HepG2 (cell line): ENCODE data around the gene ADIPOR1. TPM values are rescaled to one million over a fixed set of nuclear protein-coding genes. Genes with fewer than 3 reads are reported as not detected.

Source experiments
- BHLHE40 ChIP-seq: IDR thresholded peaks from 2 replicates; pipeline ENCODE4 v1.6.1; 2011; ENCODE audit warnings: low read length, improper control_type of control experiment
- CSRNP1 ChIP-seq: sonication (generic); formaldehyde crosslinking; IDR thresholded peaks from 2 replicates; pipeline ENCODE4 v1.8.1; 2023; ENCODE audit warnings: mild to moderate bottlenecking, missing genetic modification reagents
- CSRNP2 ChIP-seq: sonication (generic); formaldehyde crosslinking; conservative IDR thresholded peaks from 2 replicates; pipeline ENCODE4 v1.8.0; 2022; ENCODE audit warnings: low read depth, missing genetic modification reagents
- ESRRA ChIP-seq: sonication (generic); formaldehyde crosslinking; IDR thresholded peaks from 2 replicates; pipeline ENCODE4 v1.5.1; 2020; ENCODE audit warnings: mild to moderate bottlenecking, low read depth, missing genetic modification reagents
- GLI4 ChIP-seq: sonication (generic); formaldehyde crosslinking; IDR thresholded peaks from 2 replicates; pipeline ENCODE4 v1.5.1; 2020; ENCODE audit warnings: missing genetic modification reagents, mild to moderate bottlenecking, moderate library complexity, borderline replicate concordance
- HDAC6 ChIP-seq: fragments of 200-600 bp; sonication (generic); IDR thresholded peaks from 2 replicates; pipeline ENCODE4 v1.7.0; 2017; ENCODE audit warnings: mild to moderate bottlenecking, antibody characterized with exemption, low read length, low read depth
- HNRNPUL1 ChIP-seq: fragments of 200-400 bp; formaldehyde crosslinking; IDR thresholded peaks from 2 replicates; pipeline ENCODE4 v1.6.1; 2017; ENCODE audit warnings: low read depth, mild to moderate bottlenecking, low read length, moderate library complexity
- MATR3 ChIP-seq: sonication (generic); formaldehyde crosslinking; IDR thresholded peaks from 2 replicates; pipeline ENCODE4 v1.4.0; 2020; ENCODE audit warnings: missing genetic modification reagents
- PATZ1 ChIP-seq: sonication (generic); formaldehyde crosslinking; IDR thresholded peaks from 2 replicates; pipeline ENCODE4 v1.4.0; 2020; ENCODE audit warnings: missing genetic modification reagents
- SOX6 ChIP-seq, 2 experiments: fragments of 450-650 bp in 1 of 2; sonication (generic) in 1 of 2; formaldehyde crosslinking in 1 of 2; IDR thresholded peaks; 2 replicates each; pipeline versions ENCODE4 v1.4.0 to v1.6.1; 2017 to 2020; ENCODE audit warnings: antibody characterized with exemption in 1 of 2, mild to moderate bottlenecking in 1 of 2, missing genetic modification reagents in 1 of 2
- ZFP82 ChIP-seq: sonication (generic); formaldehyde crosslinking; IDR thresholded peaks from 2 replicates; pipeline ENCODE4 v1.5.1; 2020; ENCODE audit warnings: mild to moderate bottlenecking, missing genetic modification reagents, borderline replicate concordance
- ZHX2 ChIP-seq, 2 experiments: sonication (generic) in 1 of 2; formaldehyde crosslinking in 1 of 2; IDR thresholded peaks; 2 replicates each; pipeline versions ENCODE4 v1.6.1 to v1.9.0; 2014 to 2022; ENCODE audit warnings: antibody characterized with exemption in 1 of 2, borderline replicate concordance in 1 of 2, inconsistent platforms in 1 of 2, low read depth in 1 of 2, missing genetic modification reagents in 1 of 2
- ZNF225 ChIP-seq: sonication (generic); formaldehyde crosslinking; IDR thresholded peaks from 2 replicates; pipeline ENCODE4 v1.4.0; 2020; ENCODE audit warnings: mild to moderate bottlenecking, missing genetic modification reagents
- ZNF652 ChIP-seq: IDR thresholded peaks from 2 replicates; pipeline ENCODE4 v1.6.1; 2016; ENCODE audit warnings: low read depth, borderline replicate concordance
- ZNF792 ChIP-seq: IDR thresholded peaks from 2 replicates; pipeline ENCODE4 v1.6.1; 2016
- polyA plus RNA-seq, 8 experiments: library from polyadenylated mRNA; depleted of rRNA in 3 of 8; stranded (reverse) in 7 of 8; unstranded in 1 of 8; fragments of >200 nt; fragmentation: Illumina TruSeq in 4 of 8; extraction: Trizol in 4 of 8; gene quantifications; 2 replicates each; pipeline versions ENCODE4 v1.2.1 to v1.2.3, GENCODE V29; 2011 to 2016; ENCODE audit warnings: low read depth in 4 of 8, missing spikeins in 1 of 8, mixed read lengths in 1 of 8; ENCODE audit not compliant: insufficient read depth in 1 of 8
- total RNA-seq, 5 experiments: library from RNA; depleted of rRNA; stranded (reverse); fragments of >200 nt; fragmentation: Illumina TruSeq; extraction: Trizol; gene quantifications; 2 replicates each; pipeline ENCODE4 v1.2.3, GENCODE V29; 2016; ENCODE audit warnings: low read depth in 1 of 5

The ADIPOR1 gene
- total and polyA plus RNA-seq, 2 of the 13 experiments (the other 11 are each of a cell fraction or from before 2014, with no cell fraction given), result 60.0 to 141 TPM

- TF ChIP-seq CSRNP1 (CRISPR knock-in tag), result peak; percentile 95
- no peak for TF ChIP-seq GLI4 (CRISPR knock-in tag)
- no peak; the same call in 1 of the 2 replicates for TF ChIP-seq ZNF652 (CRISPR knock-in tag)
- TF ChIP-seq ZHX2 (IDR thresholded peaks at IDR 0.05; ENCODE audit: low read depth), result peak; percentile 83
- TF ChIP-seq ZHX2 (CRISPR knock-in tag; IDR thresholded peaks at IDR 0.05; ENCODE audit: borderline replicate concordance), result 0 out of 2 replicates have a peak, but pooled peaks have one; percentile 33
- no peak for TF ChIP-seq CSRNP2
- peak; percentile 79; the same call in 1 of the 2 replicates for TF ChIP-seq ZFP82 (CRISPR knock-in tag)
- peak; percentile 99 for TF ChIP-seq BHLHE40
- TF ChIP-seq HNRNPUL1, result no peak
- peak; percentile 89 for TF ChIP-seq ZNF792 (CRISPR knock-in tag)
- no peak for TF ChIP-seq MATR3 (CRISPR knock-in tag)
- TF ChIP-seq ESRRA, result no peak
- TF ChIP-seq SOX6 (IDR thresholded peaks at IDR 0.05), result no peak
- peak; percentile 73 for TF ChIP-seq SOX6 (CRISPR knock-in tag; IDR thresholded peaks at IDR 0.05)
- no peak for TF ChIP-seq HDAC6
- TF ChIP-seq PATZ1 (CRISPR knock-in tag), result peak; percentile 81
- TF ChIP-seq ZNF225, result no peak
These were observed 31.3 kb downstream of the ADIPOR1 start, which contains the start of gene KLHL12 (continued) for GRCh38 chr1:202926581-202927491.
